H9 (cell line): ENCODE data around the gene NAA16. TPM values are rescaled to one million over a fixed set of nuclear protein-coding genes. Genes with fewer than 3 reads are reported as not detected.
"Not testable (repeated sequence)": the region's sequence is repeated elsewhere in the genome, so short reads cannot be mapped to it uniquely, and the experiment has no call there.

ENCODE experiments used
- DNase-seq: peaks from one replicate; pipeline ENCODE4 v3.0.0-alpha.2; 2017
- H2AFZ ChIP-seq: one replicate; pipeline ENCODE4 v1.6.1; 2013; ENCODE audit warnings: mild to moderate bottlenecking, low read length, control low read depth, moderate library complexity
- H2AK5ac ChIP-seq: 2 replicates; pipeline ENCODE4 v1.6.1; 2013; ENCODE audit warnings: low read length, control low read depth, mixed read lengths; ENCODE audit not compliant: insufficient read length
- H2BK120ac ChIP-seq: one replicate; pipeline ENCODE4 v1.6.1; 2013; ENCODE audit warnings: low read depth, mild to moderate bottlenecking, low read length, control low read depth, inconsistent platforms; ENCODE audit not compliant: poor library complexity, severe bottlenecking
- H2BK12ac ChIP-seq: 2 replicates; pipeline ENCODE4 v1.6.1; 2013; ENCODE audit warnings: low read length, control low read depth, mixed read lengths, low read depth; ENCODE audit not compliant: insufficient read length
- H2BK15ac ChIP-seq: 2 replicates; pipeline ENCODE4 v1.6.1; 2013; ENCODE audit warnings: low read depth, low read length, control low read depth
- H2BK20ac ChIP-seq: one replicate; pipeline ENCODE4 v1.6.1; 2013; ENCODE audit warnings: low read depth, mild to moderate bottlenecking, low read length, control low read depth, inconsistent platforms; ENCODE audit not compliant: poor library complexity, severe bottlenecking
- H2BK5ac ChIP-seq: 2 replicates; pipeline ENCODE4 v1.6.1; 2013; ENCODE audit warnings: low read length, control low read depth, mixed read lengths; ENCODE audit not compliant: insufficient read length
- H3K14ac ChIP-seq: 2 replicates; pipeline ENCODE4 v1.6.1; 2013; ENCODE audit warnings: low read length, control low read depth; ENCODE audit not compliant: insufficient read depth
- H3K18ac ChIP-seq: 2 replicates; pipeline ENCODE4 v1.6.1; 2013; ENCODE audit warnings: low read depth, mild to moderate bottlenecking, mixed read lengths, low read length, control low read depth; ENCODE audit not compliant: insufficient read length
- H3K23ac ChIP-seq: 2 replicates; pipeline ENCODE4 v1.6.1; 2013; ENCODE audit warnings: low read length, control low read depth, mixed read lengths, low read depth; ENCODE audit not compliant: insufficient read length
- H3K23me2 ChIP-seq: 2 replicates; pipeline ENCODE4 v1.6.1; 2013; ENCODE audit warnings: low read depth, mild to moderate bottlenecking, mixed read lengths, low read length, control low read depth; ENCODE audit not compliant: insufficient read length, poor library complexity, severe bottlenecking
- H3K27ac ChIP-seq: 2 replicates; pipeline ENCODE4 v1.5.1; 2013; ENCODE audit warnings: low read length, control low read depth, mixed read lengths, low read depth; ENCODE audit not compliant: insufficient read length
- H3K27me3 ChIP-seq: 2 replicates; pipeline ENCODE4 v1.6.1; 2013; ENCODE audit warnings: low read length, control low read depth, inconsistent platforms; ENCODE audit not compliant: insufficient read depth
- H3K4ac ChIP-seq: 2 replicates; pipeline ENCODE4 v1.6.1; 2013; ENCODE audit warnings: low read depth, mild to moderate bottlenecking, control low read depth, inconsistent platforms, low read length, moderate library complexity
- H3K4me1 ChIP-seq: 2 replicates; pipeline ENCODE4 v1.6.1; 2013; ENCODE audit warnings: low read length, control low read depth, inconsistent platforms; ENCODE audit not compliant: insufficient read depth
- H3K4me2 ChIP-seq: 2 replicates; pipeline ENCODE4 v1.6.1; 2013; ENCODE audit warnings: low read length, control low read depth, mixed read lengths; ENCODE audit not compliant: insufficient read length, insufficient read depth
- H3K56ac ChIP-seq: 2 replicates; pipeline ENCODE4 v1.6.1; 2013; ENCODE audit warnings: low read depth, mild to moderate bottlenecking, mixed read lengths, low read length, control low read depth; ENCODE audit not compliant: insufficient read length
- H3K79me1 ChIP-seq: 2 replicates; pipeline ENCODE4 v1.6.1; 2013; ENCODE audit warnings: low read depth, mild to moderate bottlenecking, moderate library complexity, low read length, control low read depth, inconsistent platforms; ENCODE audit not compliant: insufficient read depth, poor library complexity, severe bottlenecking
- H3K79me2 ChIP-seq: 2 replicates; pipeline ENCODE4 v1.6.1; 2013; ENCODE audit warnings: low read length, control low read depth, inconsistent platforms; ENCODE audit not compliant: insufficient read depth
- H3K9ac ChIP-seq: 2 replicates; pipeline ENCODE4 v1.6.1; 2013; ENCODE audit warnings: low read length, control low read depth, mixed read lengths; ENCODE audit not compliant: insufficient read length; ENCODE audit errors: extremely low read depth
- H3K9me3 ChIP-seq: one replicate; pipeline ENCODE4 v1.6.1; 2013; ENCODE audit warnings: low read depth, low read length, inconsistent platforms; ENCODE audit not compliant: control insufficient read depth
- H3T11ph ChIP-seq: one replicate; pipeline ENCODE4 v1.6.1; 2013; ENCODE audit warnings: mild to moderate bottlenecking, low read length, control low read depth, inconsistent platforms
- H4K20me1 ChIP-seq: one replicate; pipeline ENCODE4 v1.6.1; 2013; ENCODE audit not compliant: control insufficient read depth, insufficient read length, insufficient read depth
- H4K5ac ChIP-seq: 2 replicates; pipeline ENCODE4 v1.6.1; 2013; ENCODE audit warnings: low read depth, mild to moderate bottlenecking, mixed read lengths, low read length, control low read depth; ENCODE audit not compliant: insufficient read length
- H4K8ac ChIP-seq: replicated peaks from 2 replicates; pipeline ENCODE4 v1.6.1; 2013; ENCODE audit warnings: low read length, control low read depth, mixed read lengths, low read depth; ENCODE audit not compliant: insufficient read length
- H4K91ac ChIP-seq: 2 replicates; pipeline ENCODE4 v1.6.1; 2013; ENCODE audit warnings: low read depth, mild to moderate bottlenecking, moderate library complexity, mixed read lengths, low read length, control low read depth; ENCODE audit not compliant: insufficient read length
- H3K27ac Mint-ChIP-seq, 3 experiments: 2 replicates in 2 of 3; 3 replicates in 1 of 3; pipeline ENCODE4 v1.8.0; 2020 to 2021; ENCODE audit warnings: mixed read lengths in 3 of 3, mild to moderate bottlenecking in 1 of 3, moderate library complexity in 1 of 3
- H3K27me3 Mint-ChIP-seq: 2 replicates; pipeline ENCODE4 v1.8.0; 2021; ENCODE audit warnings: low read depth, mild to moderate bottlenecking, moderate library complexity, mixed read lengths
- H3K36me3 Mint-ChIP-seq, 3 experiments: 2 replicates in 2 of 3; 3 replicates in 1 of 3; pipeline ENCODE4 v1.8.0; 2020 to 2021; ENCODE audit warnings: low read depth in 3 of 3, mixed read lengths in 3 of 3; ENCODE audit not compliant: insufficient read depth in 1 of 3
- H3K4me1 Mint-ChIP-seq, 2 experiments: 2 replicates each; pipeline ENCODE4 v1.8.0; 2020; ENCODE audit warnings: mixed read lengths in 2 of 2
- H3K4me3 Mint-ChIP-seq, 2 experiments: 2 replicates in 1 of 2; 3 replicates in 1 of 2; pipeline ENCODE4 v1.8.0; 2020 to 2021; ENCODE audit warnings: mild to moderate bottlenecking in 2 of 2, mixed read lengths in 2 of 2, moderate library complexity in 1 of 2
- H3K9me3 Mint-ChIP-seq, 2 experiments: 2 replicates in 1 of 2; 3 replicates in 1 of 2; pipeline ENCODE4 v1.8.0; 2020; ENCODE audit warnings: mild to moderate bottlenecking in 2 of 2, mixed read lengths in 2 of 2, moderate library complexity in 1 of 2
- WGBS: extraction: QIAGEN DNeasy Blood & Tissue Kit; methylation state at CpG from one replicate; pipeline ENCODE4 v1.1.7; 2013; ENCODE audit warnings: missing lambda C conversion rate, low lambda C conversion rate, mixed read lengths; ENCODE audit not compliant: insufficient read length; ENCODE audit errors: extremely low coverage; 5-methylcytosine and 5-hydroxymethylcytosine counted together
- total RNA-seq: library from RNA; stranded (reverse); gene quantifications from 2 replicates; pipeline ENCODE4 v1.2.1, GENCODE V29; 2021

NAA16 gene
- total RNA-seq, 1 experiment from 2014 or later = 37.7 TPM

GRCh38 chr13:41421983-41422382, 110.9 kb downstream of the NAA16 start:
- H3K79me2 ChIP-seq, H3K9ac ChIP-seq, H2BK5ac ChIP-seq, H2BK20ac ChIP-seq, H4K8ac ChIP-seq, H3K14ac ChIP-seq, H3K36me3 Mint-ChIP-seq, H3K4me2 ChIP-seq, H3K27ac Mint-ChIP-seq, H3K4me1 ChIP-seq, H2BK120ac ChIP-seq, H2BK15ac ChIP-seq, H4K91ac ChIP-seq, H3K9me3 Mint-ChIP-seq, H3K4me3 Mint-ChIP-seq, H3K23ac ChIP-seq, H3K56ac ChIP-seq, H3T11ph ChIP-seq, H4K20me1 ChIP-seq, H2AFZ ChIP-seq, H3K27ac ChIP-seq, H2BK12ac ChIP-seq, H3K79me1 ChIP-seq, H3K23me2 ChIP-seq, H4K5ac ChIP-seq, H3K4ac ChIP-seq, H3K9me3 ChIP-seq, H3K18ac ChIP-seq, H3K27me3 Mint-ChIP-seq, H3K27me3 ChIP-seq, DNase-seq, H2AK5ac ChIP-seq: not testable (repeated sequence)
- no CpG with 5 or more reads among the region's 7 CpGs for WGBS
- peaks cover 10 to 12% of the 10 kb centered on the region in 2 experiments for H3K4me1 Mint-ChIP-seq

GRCh38 chr13:41423259-41423658, 112.2 kb downstream of the NAA16 start:
- peaks cover 14 to 16% of the 10 kb centered on the region in 2 experiments for H3K4me1 Mint-ChIP-seq
- H4K5ac ChIP-seq, H3K27me3 ChIP-seq, H2BK15ac ChIP-seq, DNase-seq, H3K27ac ChIP-seq, H4K91ac ChIP-seq, H3K9ac ChIP-seq, H2BK20ac ChIP-seq, H3K4ac ChIP-seq, H3T11ph ChIP-seq, H3K79me1 ChIP-seq, H2BK120ac ChIP-seq, H3K14ac ChIP-seq, H2AFZ ChIP-seq, H3K23me2 ChIP-seq, H3K23ac ChIP-seq, H3K4me2 ChIP-seq, H3K36me3 Mint-ChIP-seq, H3K79me2 ChIP-seq, H2BK12ac ChIP-seq, H2BK5ac ChIP-seq, H2AK5ac ChIP-seq, H4K20me1 ChIP-seq, H3K18ac ChIP-seq, H3K56ac ChIP-seq, H3K4me3 Mint-ChIP-seq, H3K9me3 Mint-ChIP-seq, H3K9me3 ChIP-seq, H4K8ac ChIP-seq, H3K4me1 ChIP-seq: not testable (repeated sequence)
- peak overlapping the region in 1 of 3 experiments; percentile 81; a peak in 1 of 7 replicates for H3K27ac Mint-ChIP-seq
- H3K27me3 Mint-ChIP-seq = peaks cover 10% of the 10 kb centered on the region
- no CpG with 5 or more reads among the region's 13 CpGs for WGBS
